Mesenchymal stem cell (in vitro differentiated cells and primary cell): Measurements from ENCODE around the gene USP47.
A peak's percentile ranks its signal among the peaks of the same experiment; 100 is the strongest.

Experiments used
- DNase-seq: peaks from one replicate; pipeline ENCODE4 v3.0.0-alpha.2; 2013
- H2AFZ ChIP-seq: one replicate; pipeline ENCODE4 v1.6.1; 2013; ENCODE audit warnings: low read depth, mild to moderate bottlenecking, control low read depth, inconsistent platforms, low read length, moderate library complexity
- H2AK5ac ChIP-seq: 2 replicates; pipeline ENCODE4 v1.6.1; 2013; ENCODE audit warnings: low read length, moderate library complexity, mild to moderate bottlenecking, inconsistent platforms; ENCODE audit not compliant: severe bottlenecking
- H2BK120ac ChIP-seq: one replicate; pipeline ENCODE4 v1.6.1; 2013; ENCODE audit warnings: low read depth, mild to moderate bottlenecking, inconsistent platforms, low read length, moderate library complexity
- H2BK12ac ChIP-seq, 2 experiments: one replicate each; pipeline ENCODE4 v1.6.1; 2013; ENCODE audit warnings: inconsistent platforms in 2 of 2, low read length in 2 of 2, mild to moderate bottlenecking in 2 of 2, moderate library complexity in 2 of 2, control low read depth in 1 of 2
- H2BK15ac ChIP-seq: one replicate; pipeline ENCODE4 v1.6.1; 2013; ENCODE audit warnings: mild to moderate bottlenecking, low read depth, inconsistent platforms; ENCODE audit not compliant: poor library complexity, severe bottlenecking
- H2BK5ac ChIP-seq: 2 replicates; pipeline ENCODE4 v1.6.1; 2013; ENCODE audit warnings: low read depth, mild to moderate bottlenecking, low read length, control low read depth, inconsistent platforms; ENCODE audit not compliant: poor library complexity, severe bottlenecking
- H3K14ac ChIP-seq, 2 experiments: one replicate each; pipeline ENCODE4 v1.6.1; 2013; ENCODE audit warnings: inconsistent platforms in 2 of 2, low read length in 2 of 2, control low read depth in 1 of 2, mild to moderate bottlenecking in 1 of 2, moderate library complexity in 1 of 2
- H3K18ac ChIP-seq, 2 experiments: one replicate each; pipeline ENCODE4 v1.6.1; 2013; ENCODE audit warnings: inconsistent platforms in 2 of 2, low read length in 2 of 2, control low read depth in 1 of 2, low read depth in 1 of 2, mild to moderate bottlenecking in 1 of 2
- H3K23ac ChIP-seq, 2 experiments: one replicate each; pipeline ENCODE4 v1.6.1; 2013; ENCODE audit warnings: inconsistent platforms in 2 of 2, low read length in 2 of 2, mild to moderate bottlenecking in 2 of 2, moderate library complexity in 2 of 2, control low read depth in 1 of 2
- H3K27ac ChIP-seq: 2 replicates; pipeline ENCODE4 v1.5.1; 2013; ENCODE audit warnings: mild to moderate bottlenecking, moderate library complexity, low read length, control low read depth, inconsistent platforms; ENCODE audit not compliant: poor library complexity, severe bottlenecking
- H3K27me3 ChIP-seq, 2 experiments: 2 replicates each; pipeline versions ENCODE4 v1.6.1 to v1.7.0; 2013; ENCODE audit warnings: low read length in 2 of 2, mild to moderate bottlenecking in 2 of 2, moderate library complexity in 2 of 2, control low read depth in 1 of 2, inconsistent platforms in 1 of 2; ENCODE audit not compliant: control insufficient read depth in 1 of 2, insufficient read depth in 1 of 2
- H3K36me3 ChIP-seq, 2 experiments: 2 replicates each; pipeline versions ENCODE4 v1.6.1 to v1.7.0; 2013; ENCODE audit warnings: low read length in 2 of 2, control low read depth in 1 of 2, inconsistent platforms in 1 of 2, low read depth in 1 of 2, mild to moderate bottlenecking in 1 of 2; ENCODE audit not compliant: insufficient read depth in 2 of 2, control insufficient read depth in 1 of 2
- H3K4ac ChIP-seq, 2 experiments: one replicate each; pipeline ENCODE4 v1.6.1; 2013; ENCODE audit warnings: inconsistent platforms in 2 of 2, low read length in 2 of 2, mild to moderate bottlenecking in 2 of 2, moderate library complexity in 2 of 2, control low read depth in 1 of 2, low read depth in 1 of 2
- H3K4me1 ChIP-seq: 2 replicates; pipeline ENCODE4 v1.6.1; 2013; ENCODE audit warnings: low read depth, low read length, control low read depth; ENCODE audit not compliant: control insufficient read depth, insufficient read depth
- H3K4me2 ChIP-seq: 2 replicates; pipeline ENCODE4 v1.6.1; 2013; ENCODE audit warnings: low read length, mild to moderate bottlenecking, inconsistent platforms; ENCODE audit not compliant: poor library complexity, severe bottlenecking
- H3K4me3 ChIP-seq, 2 experiments: 2 replicates each; pipeline versions ENCODE4 v1.5.1 to v1.7.0; 2013; ENCODE audit warnings: low read length in 2 of 2, mild to moderate bottlenecking in 2 of 2, control low read depth in 1 of 2, low read depth in 1 of 2; ENCODE audit not compliant: insufficient read depth in 1 of 2
- H3K79me1 ChIP-seq: replicated peaks from 2 replicates; pipeline ENCODE4 v1.6.1; 2013; ENCODE audit warnings: mild to moderate bottlenecking, control low read depth, low read length, inconsistent platforms; ENCODE audit not compliant: poor library complexity, severe bottlenecking
- H3K9ac ChIP-seq: 2 replicates; pipeline ENCODE4 v1.7.0; 2013; ENCODE audit warnings: mild to moderate bottlenecking, low read length, moderate library complexity
- H3K9me3 ChIP-seq: 2 replicates; pipeline ENCODE4 v1.7.0; 2013; ENCODE audit warnings: mild to moderate bottlenecking, low read length; ENCODE audit not compliant: control insufficient read depth
- H4K8ac ChIP-seq: one replicate; pipeline ENCODE4 v1.6.1; 2013; ENCODE audit warnings: inconsistent platforms, mild to moderate bottlenecking, low read length, moderate library complexity
- H4K91ac ChIP-seq: one replicate; pipeline ENCODE4 v1.6.1; 2013; ENCODE audit warnings: mild to moderate bottlenecking, low read length, inconsistent platforms
- WGBS: methylation state at CpG from one replicate; pipeline ENCODE4 v1.1.7; 2013; ENCODE audit warnings: mixed read lengths; 5-methylcytosine and 5-hydroxymethylcytosine counted together

Gene USP47

DNA sequence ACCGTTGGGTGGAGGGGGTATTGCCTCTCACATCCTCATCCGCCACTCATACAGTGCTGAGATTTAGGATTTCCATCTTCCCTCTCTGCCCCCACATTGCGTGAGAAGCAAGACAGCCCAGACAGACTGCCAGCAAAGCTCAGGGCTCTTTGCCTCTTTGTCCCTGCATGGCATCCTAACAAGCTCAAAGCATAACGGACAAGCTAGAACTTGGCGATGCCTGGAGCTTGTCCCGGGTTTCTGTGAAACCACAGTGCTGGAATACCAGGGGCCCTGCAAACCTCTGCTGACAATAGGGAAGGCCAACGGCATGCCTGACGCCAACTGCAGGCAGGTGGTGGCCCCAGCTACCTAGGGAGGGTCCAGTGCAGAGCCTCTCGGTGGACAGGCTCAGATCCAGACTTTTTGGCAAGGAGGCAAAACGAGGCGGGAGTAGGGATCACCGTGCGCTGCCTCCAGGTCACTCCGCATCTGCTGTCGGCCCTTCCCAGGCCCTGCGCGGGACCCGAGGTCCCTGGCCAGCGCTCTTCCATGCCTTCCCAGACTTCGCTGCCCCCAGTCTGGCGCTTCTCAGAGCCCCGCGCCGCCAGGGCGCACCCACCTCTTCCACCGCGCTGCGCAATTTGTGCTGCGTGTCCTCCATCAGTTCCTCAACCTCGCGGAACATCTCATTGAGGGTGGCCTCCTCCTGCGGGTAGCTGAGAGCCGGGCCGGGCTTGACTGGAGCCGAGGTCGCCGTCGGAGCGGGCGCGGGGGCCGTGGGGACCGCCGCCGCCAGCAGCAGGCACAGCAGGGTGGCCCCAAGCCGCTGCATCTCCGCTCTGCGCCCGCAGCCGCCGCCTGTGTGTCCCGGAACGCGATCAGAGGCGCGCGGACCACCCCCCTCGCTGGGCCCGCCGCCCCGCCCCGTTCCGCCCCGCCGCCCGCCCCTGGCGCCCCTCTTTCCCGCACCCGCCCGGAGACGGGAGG is 166.3 kb downstream of the USP47 start, which contains the start of gene DKK3:
Gene DKK3, minus strand, starts transcription at position 858 of the 969 bp plus-strand sequence. Its CDS starts 44 bp downstream, at position 814.
- H2BK5ac ChIP-seq: peak within 1 kb of the TSS; percentile 3
- peak within 1 kb of the TSS in 1 of 2 experiments; percentile 80 for H3K14ac ChIP-seq
- H3K27ac ChIP-seq: peak within 1 kb of the TSS; percentile 25
- H2BK15ac ChIP-seq: peak within 1 kb of the TSS; percentile 80
- peaks cover 0 to 25% of the 10 kb centered on the region in 2 experiments for H3K27me3 ChIP-seq
- no peaks in the 10 kb centered on the region for H3K9me3 ChIP-seq
- peaks cover 23% of the 10 kb centered on the region for H3K4me1 ChIP-seq
- peak within 1 kb of the TSS in 1 of 2 experiments; percentile 70 for H3K23ac ChIP-seq
- peak within 1 kb of the TSS; percentile 92 for H2BK120ac ChIP-seq
- peaks cover 0 to 15% of the 10 kb centered on the region in 2 experiments for H3K36me3 ChIP-seq
- H3K4me2 ChIP-seq: peak within 1 kb of the TSS; percentile 93
- H2AK5ac ChIP-seq: peak within 1 kb of the TSS; percentile 49
- peak within 1 kb of the TSS; percentile 82 to 98 for H3K18ac ChIP-seq
- H2BK12ac ChIP-seq: peak within 1 kb of the TSS; percentile 75 to 92
- DNase-seq: peak; percentile 61
- peak within 1 kb of the TSS; percentile 94 for H4K8ac ChIP-seq
- H3K9ac ChIP-seq: peak within 1 kb of the TSS; percentile 72
- 6% methylated on average over 51 of the region's 71 CpGs for WGBS
- peaks cover 15% of the 10 kb centered on the region for H3K79me1 ChIP-seq
- H2AFZ ChIP-seq: peak within 1 kb of the TSS; percentile 72
- H3K4me3 ChIP-seq: peak within 1 kb of the TSS; percentile 83 to 89
- H3K4ac ChIP-seq: peak within 1 kb of the TSS; percentile 69 to 89
- H4K91ac ChIP-seq: peak within 1 kb of the TSS; percentile 81
